Measurements from ENCODE around the gene RIPK4. TPM values are rescaled to one million over a fixed set of nuclear protein-coding genes. Genes with fewer than 3 reads are reported as not detected.

RIPK4 gene
- total and polyA plus RNA-seq, 2 of the 13 experiments (the other 11 are each of a cell fraction or from before 2014, with no cell fraction given), result 3.1 to 4.9 TPM

- no peak for TF ChIP-seq ELF3 (CRISPR knock-in tag; IDR thresholded peaks at IDR 0.05)
- TF ChIP-seq SMAD3 (CRISPR knock-in tag; IDR thresholded peaks at IDR 0.05), result no peak
- TF ChIP-seq, protein P1, sequence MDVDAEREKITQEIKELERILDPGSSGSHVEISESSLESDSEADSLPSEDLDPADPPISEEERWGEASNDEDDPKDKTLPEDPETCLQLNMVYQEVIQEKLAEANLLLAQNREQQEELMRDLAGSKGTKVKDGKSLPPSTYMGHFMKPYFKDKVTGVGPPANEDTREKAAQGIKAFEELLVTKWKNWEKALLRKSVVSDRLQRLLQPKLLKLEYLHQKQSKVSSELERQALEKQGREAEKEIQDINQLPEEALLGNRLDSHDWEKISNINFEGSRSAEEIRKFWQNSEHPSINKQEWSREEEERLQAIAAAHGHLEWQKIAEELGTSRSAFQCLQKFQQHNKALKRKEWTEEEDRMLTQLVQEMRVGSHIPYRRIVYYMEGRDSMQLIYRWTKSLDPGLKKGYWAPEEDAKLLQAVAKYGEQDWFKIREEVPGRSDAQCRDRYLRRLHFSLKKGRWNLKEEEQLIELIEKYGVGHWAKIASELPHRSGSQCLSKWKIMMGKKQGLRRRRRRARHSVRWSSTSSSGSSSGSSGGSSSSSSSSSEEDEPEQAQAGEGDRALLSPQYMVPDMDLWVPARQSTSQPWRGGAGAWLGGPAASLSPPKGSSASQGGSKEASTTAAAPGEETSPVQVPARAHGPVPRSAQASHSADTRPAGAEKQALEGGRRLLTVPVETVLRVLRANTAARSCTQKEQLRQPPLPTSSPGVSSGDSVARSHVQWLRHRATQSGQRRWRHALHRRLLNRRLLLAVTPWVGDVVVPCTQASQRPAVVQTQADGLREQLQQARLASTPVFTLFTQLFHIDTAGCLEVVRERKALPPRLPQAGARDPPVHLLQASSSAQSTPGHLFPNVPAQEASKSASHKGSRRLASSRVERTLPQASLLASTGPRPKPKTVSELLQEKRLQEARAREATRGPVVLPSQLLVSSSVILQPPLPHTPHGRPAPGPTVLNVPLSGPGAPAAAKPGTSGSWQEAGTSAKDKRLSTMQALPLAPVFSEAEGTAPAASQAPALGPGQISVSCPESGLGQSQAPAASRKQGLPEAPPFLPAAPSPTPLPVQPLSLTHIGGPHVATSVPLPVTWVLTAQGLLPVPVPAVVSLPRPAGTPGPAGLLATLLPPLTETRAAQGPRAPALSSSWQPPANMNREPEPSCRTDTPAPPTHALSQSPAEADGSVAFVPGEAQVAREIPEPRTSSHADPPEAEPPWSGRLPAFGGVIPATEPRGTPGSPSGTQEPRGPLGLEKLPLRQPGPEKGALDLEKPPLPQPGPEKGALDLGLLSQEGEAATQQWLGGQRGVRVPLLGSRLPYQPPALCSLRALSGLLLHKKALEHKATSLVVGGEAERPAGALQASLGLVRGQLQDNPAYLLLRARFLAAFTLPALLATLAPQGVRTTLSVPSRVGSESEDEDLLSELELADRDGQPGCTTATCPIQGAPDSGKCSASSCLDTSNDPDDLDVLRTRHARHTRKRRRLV (CRISPR knock-in tag; IDR thresholded peaks at IDR 0.05), result no peak
- no peak for TF ChIP-seq CAMTA2 (CRISPR knock-in tag; IDR thresholded peaks at IDR 0.05; ENCODE audit: borderline replicate concordance)
- TF ChIP-seq AGO2 (optimal IDR thresholded peaks at IDR 0.05; ENCODE audit: low read depth, low read length), result peak; percentile 28
- Histone ChIP-seq H3K4me3 (replicated peaks in 1 of 3; ENCODE audit: insufficient read depth in 1 of 3, low read depth in 2 of 3, low read length in 3 of 3) (no peak overlapping the region), H2AFZ (ENCODE audit: low read length) (no peak overlapping the region), H4K20me1 (ENCODE audit: insufficient read depth, low read length) (no peaks in the 10 kb centered on the region), H3K4me1 (ENCODE audit: insufficient read depth, low read length) (peaks cover 3% of the 10 kb centered on the region), H3K9ac (ENCODE audit: insufficient read depth, low read depth, low read length) (no peak overlapping the region), H3K27me3 (ENCODE audit: control insufficient read depth in 1 of 2, insufficient read depth in 2 of 2, low read length in 2 of 2) (no peaks in the 10 kb centered on the region), H3K36me3 (replicated peaks in 1 of 2; ENCODE audit: control insufficient read depth in 1 of 2, insufficient read depth in 2 of 2, low read length in 2 of 2) (peaks cover 57 to 99% of the 10 kb centered on the region in 2 experiments), H3K4me2 (ENCODE audit: low read depth, low read length) (no peak overlapping the region), H3K27ac (ENCODE audit: extremely low read length, insufficient read depth, low read length) (no peak overlapping the region), H3K79me2 (ENCODE audit: insufficient read depth, low read length) (no peaks in the 10 kb centered on the region), H3K9me3 (ENCODE audit: low read length) (no peaks in the 10 kb centered on the region)
- ATAC-seq, result no peak
- intact Hi-C loops (cut with micrococcal nuclease; ENCODE audit: unreplicated experiment), result no loop called here
- no peak for FAIRE-seq
- CTCF ChIA-PET (ENCODE audit: low intra/inter-chr PET ratio, low total read pairs), result no interaction called here
- WGBS (ENCODE audit: low lambda C conversion rate), result 97% methylated on average over 35 of the region's 43 CpGs
- no peak for DNase-seq (ENCODE audit: low spot score)
- POLR2A ChIA-PET, result no interaction called here
- no TSS peak for BruUV-seq (replicated peaks)
- in situ Hi-C loops (cut with HindIII; ENCODE audit: extremely low pct_ligation_motif_present, low pct_unique_long_range_greater_than_20kb), result no loop called here
Measured at GRCh38 chr21:41744028-41744930, 22.6 kb downstream of the RIPK4 start.
